OCI-M2 (cell line): Measurements from ENCODE around the gene ADAP2.
"Not testable (repeated sequence)": the region's sequence is repeated elsewhere in the genome, so short reads cannot be mapped to it uniquely, and the experiment has no call there.

Source experiments
- DNase-seq: peaks from one replicate; lab custom pipeline; 2025; ENCODE audit not compliant: unreplicated experiment; lab: John Stamatoyannopoulos, UW

The ADAP2 gene

GRCh38 chr17:30929081-30929633 lies 7.4 kb downstream of the ADAP2 start:
- DNase-seq: no peak

GRCh38 chr17:30929861-30930260 lies 8.1 kb downstream of the ADAP2 start:
- DNase-seq: not testable (repeated sequence)

GRCh38 chr17:30930495-30930894 lies 8.8 kb downstream of the ADAP2 start:
- DNase-seq: no peak

- not testable (repeated sequence) for DNase-seq
These were observed 9.8 kb downstream of the ADAP2 start for GRCh38 chr17:30931582-30931981.

- no peak for DNase-seq
These were observed 12.2 kb downstream of the ADAP2 start for GRCh38 chr17:30933966-30934365.

- DNase-seq: no peak
These were observed 17.4 kb downstream of the ADAP2 start for GRCh38 chr17:30939051-30939689.

GRCh38 chr17:30942308-30943079 lies 20.7 kb downstream of the ADAP2 start:
- no peak for DNase-seq

GRCh38 chr17:30947796-30948195 lies 26.1 kb downstream of the ADAP2 start:
- no peak for DNase-seq

GRCh38 chr17:30950189-30950588 lies 28.4 kb downstream of the ADAP2 start:
- no peak for DNase-seq

- DNase-seq: no peak
These were observed 29.1 kb downstream of the ADAP2 start for GRCh38 chr17:30950669-30951399.

GRCh38 chr17:30952638-30953393 lies 31.1 kb downstream of the ADAP2 start:
- no peak for DNase-seq

GRCh38 chr17:30954046-30954830 lies 32.5 kb downstream of the ADAP2 start:
- no peak for DNase-seq

- DNase-seq: no peak
These were observed 35.1 kb downstream of the ADAP2 start for GRCh38 chr17:30956764-30957374.

- DNase-seq: no peak
These were observed 36.0 kb downstream of the ADAP2 start for GRCh38 chr17:30957741-30958140.

GRCh38 chr17:30958187-30958586 lies 36.4 kb downstream of the ADAP2 start:
- DNase-seq: no peak

GRCh38 chr17:30961209-30962188 lies 39.8 kb downstream of the ADAP2 start:
- no peak for DNase-seq

GRCh38 chr17:30964312-30964711 lies 42.6 kb downstream of the ADAP2 start:
- DNase-seq: not testable (repeated sequence)

GRCh38 chr17:30964876-30965275 lies 43.1 kb downstream of the ADAP2 start:
- DNase-seq: no peak
